HepG2 (cell line): ENCODE results near the gene TRIM54. TPM values are rescaled to one million over a fixed set of nuclear protein-coding genes. Genes with fewer than 3 reads are reported as not detected.

ENCODE experiments used
- FOXP4 ChIP-seq: sonication (generic); formaldehyde crosslinking; IDR thresholded peaks from 2 replicates; pipeline ENCODE4 v1.4.0; 2020; ENCODE audit warnings: missing genetic modification reagents
- KIAA2018 ChIP-seq: sonication (generic); formaldehyde crosslinking; IDR thresholded peaks from 2 replicates; pipeline ENCODE4 v1.5.0; 2020; ENCODE audit warnings: mild to moderate bottlenecking, missing genetic modification reagents, borderline replicate concordance
- KLF12 ChIP-seq: sonication (generic); formaldehyde crosslinking; IDR thresholded peaks from 2 replicates; pipeline ENCODE4 v1.4.0; 2020; ENCODE audit warnings: missing genetic modification reagents, borderline replicate concordance
- ZBTB40 ChIP-seq, 2 experiments: fragments of 450-650 bp in 1 of 2; sonication (generic) in 1 of 2; formaldehyde crosslinking in 1 of 2; IDR thresholded peaks; 2 replicates each; pipeline versions ENCODE4 v1.6.1 to v1.8.0; 2016 to 2022; ENCODE audit warnings: antibody characterized with exemption in 1 of 2, mild to moderate bottlenecking in 1 of 2, missing genetic modification reagents in 1 of 2
- ZNF292 ChIP-seq: sonication (generic); formaldehyde crosslinking; IDR thresholded peaks from 2 replicates; pipeline ENCODE4 v1.8.1; 2022; ENCODE audit warnings: mild to moderate bottlenecking, low read depth, missing genetic modification reagents, borderline replicate concordance
- ZNF672 ChIP-seq: sonication (generic); formaldehyde crosslinking; IDR thresholded peaks from 2 replicates; pipeline ENCODE4 v1.8.1; 2022; ENCODE audit warnings: missing genetic modification reagents
- polyA plus RNA-seq, 8 experiments: library from polyadenylated mRNA; depleted of rRNA in 3 of 8; stranded (reverse) in 7 of 8; unstranded in 1 of 8; fragments of >200 nt; fragmentation: Illumina TruSeq in 4 of 8; extraction: Trizol in 4 of 8; gene quantifications; 2 replicates each; pipeline versions ENCODE4 v1.2.1 to v1.2.3, GENCODE V29; 2011 to 2016; ENCODE audit warnings: low read depth in 4 of 8, missing spikeins in 1 of 8, mixed read lengths in 1 of 8; ENCODE audit not compliant: insufficient read depth in 1 of 8
- total RNA-seq, 5 experiments: library from RNA; depleted of rRNA; stranded (reverse); fragments of >200 nt; fragmentation: Illumina TruSeq; extraction: Trizol; gene quantifications; 2 replicates each; pipeline ENCODE4 v1.2.3, GENCODE V29; 2016; ENCODE audit warnings: low read depth in 1 of 5

The TRIM54 gene
- total and polyA plus RNA-seq, 2 of the 13 experiments (the other 11 are each of a cell fraction or from before 2014, with no cell fraction given), result 0.07 to 0.13 TPM

- TF ChIP-seq KIAA2018 (no peak), ZBTB40 (IDR thresholded peaks at IDR 0.05) (no peak), ZBTB40 (CRISPR knock-in tag; IDR thresholded peaks at IDR 0.05) (peak; percentile 66; the same call in 1 of the 2 replicates), ZNF672 (CRISPR knock-in tag) (no peak), FOXP4 (CRISPR knock-in tag) (peak; percentile 42; the same call in 1 of the 2 replicates), KLF12 (CRISPR knock-in tag) (no peak), ZNF292 (peak; percentile 74; the same call in 1 of the 2 replicates)
Measured at GRCh38 chr2:27249891-27250651, 32.2 kb upstream of the TRIM54 start (continued).
